HG02981 (cell line): Measurements from ENCODE around the gene GABRA6.

Source experiments
- ATAC-seq: cut with Tn5 transposase; IDR thresholded peaks from one replicate; pipeline ENCODE4 v1.9.1; 2021; ENCODE audit warnings: mild to moderate bottlenecking, moderate library complexity; ENCODE audit not compliant: unreplicated experiment

The GABRA6 gene

DNA sequence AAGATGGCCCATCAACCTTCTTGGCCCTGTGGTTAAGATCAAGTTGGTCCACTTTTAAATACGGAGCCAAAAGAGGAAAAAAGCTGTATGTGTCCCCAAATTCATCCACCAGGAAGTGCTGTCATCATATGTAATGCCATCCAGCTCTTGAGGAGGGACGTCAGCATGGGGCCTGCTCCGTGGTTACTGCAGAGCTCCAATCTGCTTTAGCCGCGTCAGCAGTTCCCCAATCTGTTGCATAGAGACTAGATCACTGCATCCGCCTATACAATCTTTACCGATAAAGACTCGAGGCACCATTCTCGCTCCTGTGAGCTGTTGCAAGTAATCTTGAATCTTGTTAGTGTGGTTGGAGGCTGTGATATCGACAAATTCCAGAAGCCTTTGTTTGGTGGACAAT is 65.7 kb downstream of the GABRA6 start:
- no peak for ATAC-seq
